GM18861 (cell line): ENCODE measurements around the gene ELF3.
"Not testable (repeated sequence)": the region's sequence is repeated elsewhere in the genome, so short reads cannot be mapped to it uniquely, and the experiment has no call there.

Experiments used
- ATAC-seq: cut with Tn5 transposase; IDR thresholded peaks from one replicate; pipeline ENCODE4 v1.9.1; 2021; ENCODE audit not compliant: unreplicated experiment

The ELF3 gene

DNA sequence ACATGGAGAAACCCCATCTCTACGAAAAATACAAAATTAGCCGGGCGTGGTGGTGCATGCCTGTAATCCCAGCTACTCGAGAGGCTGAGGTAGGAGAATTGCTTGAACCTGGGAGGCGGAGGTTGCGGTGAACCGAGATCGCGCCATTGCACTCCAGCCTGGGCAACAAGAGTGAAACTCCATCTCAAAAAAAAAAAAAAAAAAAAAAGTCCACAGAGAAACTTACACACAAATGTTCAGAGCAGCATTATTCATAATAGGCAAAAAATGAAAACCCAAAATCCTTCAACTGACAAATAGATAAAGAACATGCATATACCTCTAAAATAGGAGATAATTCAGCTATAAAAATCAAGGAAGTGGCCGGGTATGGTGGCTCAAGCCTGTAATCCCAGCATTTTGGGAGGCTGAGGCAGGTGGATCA, 54.5 kb downstream of the ELF3 start:
- not testable (repeated sequence) for ATAC-seq
